GM12891 (cell line): ENCODE results near the gene TRAF3.
A peak's percentile ranks its signal among the peaks of the same experiment; 100 is the strongest.
"Not testable (repeated sequence)": the region's sequence is repeated elsewhere in the genome, so short reads cannot be mapped to it uniquely, and the experiment has no call there.

Source experiments
- DNase-seq: peaks from one replicate; pipeline ENCODE4 v3.0.0; 2011; ENCODE audit warnings: low spot score; ENCODE audit not compliant: insufficient read length
- FAIRE-seq: peaks from 2 replicates; lab custom pipeline; 2011; peaks lifted over from hg19 to GRCh38; lab: Jason Lieb, UNC
- PAX5 ChIP-seq: IDR thresholded peaks from 2 replicates; pipeline ENCODE4 v1.6.1; 2011; ENCODE audit warnings: low read length, moderate library complexity, mild to moderate bottlenecking; ENCODE audit not compliant: insufficient read depth, severe bottlenecking
- POLR2A ChIP-seq: IDR thresholded peaks from 2 replicates; pipeline ENCODE4 v1.6.1; 2011; ENCODE audit warnings: low read depth, low read length, control low read depth
- POLR2AphosphoS5 ChIP-seq: IDR thresholded peaks from 2 replicates; pipeline ENCODE4 v1.6.1; 2011; ENCODE audit warnings: low read depth, low read length, control low read depth
- POU2F2 ChIP-seq: IDR thresholded peaks from 2 replicates; pipeline ENCODE4 v1.6.1; 2011; ENCODE audit warnings: low read depth, mild to moderate bottlenecking, control low read depth, low read length, moderate library complexity
- SPI1 ChIP-seq: IDR thresholded peaks from 2 replicates; pipeline ENCODE4 v1.6.1; 2011; ENCODE audit warnings: low read depth, low read length, control low read depth
- TAF1 ChIP-seq: IDR thresholded peaks from 2 replicates; pipeline ENCODE4 v1.6.1; 2011; ENCODE audit warnings: low read depth, low read length, control low read depth

Gene TRAF3

GRCh38 chr14:102826751-102827675 is 49.8 kb downstream of the TRAF3 start:
- TF ChIP-seq PAX5 (no peak), POLR2AphosphoS5 (peak; percentile 7; the same call in 1 of the 2 replicates)
- FAIRE-seq (no peak), DNase-seq (no peak)

GRCh38 chr14:102827716-102828115 is 50.5 kb downstream of the TRAF3 start:
- no peak for FAIRE-seq
- no peak for TF ChIP-seq POLR2AphosphoS5
- TF ChIP-seq POLR2A = no peak
- no peak for TF ChIP-seq POU2F2
- no peak for TF ChIP-seq SPI1
- no peak for TF ChIP-seq PAX5
- TF ChIP-seq TAF1 = no peak
- no peak for DNase-seq

GRCh38 chr14:102828151-102828550 is 50.9 kb downstream of the TRAF3 start:
- no peak for DNase-seq
- TF ChIP-seq TAF1 = no peak
- peak; percentile 24; the same call in 1 of the 2 replicates for TF ChIP-seq POLR2A
- TF ChIP-seq SPI1 = no peak
- TF ChIP-seq PAX5 = no peak
- TF ChIP-seq POU2F2 = no peak
- TF ChIP-seq POLR2AphosphoS5 = 0 out of 2 replicates have a peak, but pooled peaks have one; percentile 24
- FAIRE-seq = peak; percentile 52

- TF ChIP-seq POLR2AphosphoS5 = no peak
- TF ChIP-seq POLR2A = no peak
- TF ChIP-seq SPI1 = no peak
- no peak for TF ChIP-seq TAF1
- no peak for FAIRE-seq
- no peak for DNase-seq
Observed at GRCh38 chr14:102829016-102829548, 51.8 kb downstream of the TRAF3 start.

GRCh38 chr14:102830474-102831045 is 53.3 kb downstream of the TRAF3 start:
- TF ChIP-seq POLR2A = no peak
- TF ChIP-seq POU2F2 = no peak
- no peak for TF ChIP-seq TAF1
- no peak for TF ChIP-seq PAX5
- TF ChIP-seq POLR2AphosphoS5 = no peak
- TF ChIP-seq SPI1 = no peak
- FAIRE-seq = no peak
- no peak for DNase-seq

- FAIRE-seq = no peak
- DNase-seq = no peak
Observed at GRCh38 chr14:102831163-102831804, 54.0 kb downstream of the TRAF3 start.

GRCh38 chr14:102833341-102833740 is 56.1 kb downstream of the TRAF3 start:
- no peak for FAIRE-seq
- TF ChIP-seq SPI1 (no peak), POU2F2 (no peak), PAX5 (no peak), POLR2AphosphoS5 (no peak), TAF1 (no peak), POLR2A (no peak)
- DNase-seq = no peak

More at GRCh38 chr14:102831163-102831804, 54.0 kb downstream of the TRAF3 start:
- TF ChIP-seq POU2F2 = no peak
- no peak for TF ChIP-seq POLR2A
- TF ChIP-seq PAX5 = no peak
- TF ChIP-seq TAF1 = no peak
- TF ChIP-seq SPI1 = no peak
- TF ChIP-seq POLR2AphosphoS5 = no peak

- DNase-seq (no peak), FAIRE-seq (no peak)
- TF ChIP-seq POU2F2 (no peak), POLR2AphosphoS5 (no peak), POLR2A (no peak), SPI1 (no peak), PAX5 (no peak), TAF1 (no peak)
Observed at GRCh38 chr14:102833991-102834390, 56.7 kb downstream of the TRAF3 start.

- peak; percentile 16 for FAIRE-seq
- TF ChIP-seq POU2F2 (no peak), PAX5 (no peak), TAF1 (no peak), POLR2A (no peak), SPI1 (no peak), POLR2AphosphoS5 (no peak; the same call in 1 of the 2 replicates)
- DNase-seq = no peak
Observed at GRCh38 chr14:102835959-102836358, 58.7 kb downstream of the TRAF3 start.

GRCh38 chr14:102837120-102837519 is 59.9 kb downstream of the TRAF3 start:
- FAIRE-seq, DNase-seq: not testable (repeated sequence)
